NCI-H1092 (cell line): ENCODE data around the gene ARCN1.
"Not testable (repeated sequence)": the region's sequence is repeated elsewhere in the genome, so short reads cannot be mapped to it uniquely, and the experiment has no call there.

ENCODE experiments used
- DNase-seq: peaks from one replicate; lab custom pipeline; 2025; lab: John Stamatoyannopoulos, UW

Gene ARCN1

GRCh38 chr11:118606157-118606843, 34.1 kb downstream of the ARCN1 start:
- DNase-seq = no peak

- no peak for DNase-seq
Measured at GRCh38 chr11:118606844-118607228, 34.6 kb downstream of the ARCN1 start.

GRCh38 chr11:118607401-118608359, 35.5 kb downstream of the ARCN1 start, which contains the start of gene PHLDB1:
Gene PHLDB1, plus strand, starts transcription at chr11:118607615. Its CDS starts 6,222 bp downstream, at chr11:118613837.
- DNase-seq = no peak

GRCh38 chr11:118608360-118609227, 36.4 kb downstream of the ARCN1 start:
- no peak for DNase-seq

- no peak for DNase-seq
Measured at GRCh38 chr11:118609380-118610224, 37.4 kb downstream of the ARCN1 start.

- no peak for DNase-seq
Measured at GRCh38 chr11:118610225-118610772, 38.1 kb downstream of the ARCN1 start.

- peak; percentile 62 for DNase-seq
Measured at GRCh38 chr11:118610773-118611432, 38.7 kb downstream of the ARCN1 start.

- not testable (repeated sequence) for DNase-seq
Measured at GRCh38 chr11:118611433-118611795, 39.2 kb downstream of the ARCN1 start.

- DNase-seq = no peak
Measured at GRCh38 chr11:118612378-118612777, 40.2 kb downstream of the ARCN1 start.

- DNase-seq = no peak
Measured at GRCh38 chr11:118614511-118614910, 42.3 kb downstream of the ARCN1 start.

- no peak for DNase-seq
Measured at GRCh38 chr11:118615282-118615975, 43.2 kb downstream of the ARCN1 start.

GRCh38 chr11:118615976-118616371, 43.8 kb downstream of the ARCN1 start:
- DNase-seq = no peak

GRCh38 chr11:118618115-118618990, 46.1 kb downstream of the ARCN1 start:
- DNase-seq = no peak

GRCh38 chr11:118618991-118619375, 46.8 kb downstream of the ARCN1 start:
- no peak for DNase-seq

GRCh38 chr11:118619444-118620197, 47.4 kb downstream of the ARCN1 start:
- no peak for DNase-seq

- DNase-seq = no peak
Measured at GRCh38 chr11:118620529-118621070, 48.4 kb downstream of the ARCN1 start.

- DNase-seq = peak; percentile 86
Measured at GRCh38 chr11:118621071-118621783, 49.0 kb downstream of the ARCN1 start.
